Muscle layer of colon (tissue), 2 donors: ENCODE measurements around the gene RBP3.

Experiments used
- H3K27ac ChIP-seq: one replicate; pipeline ENCODE4 v1.7.0; 2013; ENCODE audit warnings: low read depth, mild to moderate bottlenecking, low read length, moderate library complexity
- H3K27me3 ChIP-seq, 2 donors: one replicate each; pipeline ENCODE4 v1.7.0; 2013; ENCODE audit warnings: low read length in 2 of 2, mild to moderate bottlenecking in 2 of 2; ENCODE audit not compliant: insufficient read depth in 2 of 2, control insufficient read depth in 1 of 2
- H3K36me3 ChIP-seq: one replicate; pipeline ENCODE4 v1.7.0; 2013; ENCODE audit warnings: mild to moderate bottlenecking, low read length; ENCODE audit not compliant: insufficient read depth
- H3K4me1 ChIP-seq: one replicate; pipeline ENCODE4 v1.7.0; 2013; ENCODE audit warnings: mild to moderate bottlenecking, low read length; ENCODE audit not compliant: insufficient read depth
- H3K4me3 ChIP-seq, 2 donors: one replicate each; pipeline ENCODE4 v1.7.0; 2013; ENCODE audit warnings: low read length in 2 of 2, low read depth in 1 of 2, mild to moderate bottlenecking in 1 of 2, moderate library complexity in 1 of 2
- H3K9ac ChIP-seq: one replicate; pipeline ENCODE4 v1.7.0; 2013; ENCODE audit warnings: low read length
- H3K9me3 ChIP-seq: one replicate; pipeline ENCODE4 v1.7.0; 2013; ENCODE audit warnings: mild to moderate bottlenecking, low read length
- donor health status: abdominal sarcoma.
- donor health status: Adenocarcinoma of cecum.

Gene RBP3

GRCh38 chr10:47348138-47348651, at the start of gene RBP3:
TSS of gene RBP3 (plus strand) at chr10:47348363. CDS start at chr10:47348485, 122 bp downstream.
- H3K27me3 ChIP-seq: no peaks in the 10 kb centered on the region
- H3K4me3 ChIP-seq: no peak within 1 kb of the TSS
- no peaks in the 10 kb centered on the region for H3K4me1 ChIP-seq
- no peak within 1 kb of the TSS for H3K9ac ChIP-seq
- no peaks in the 10 kb centered on the region for H3K36me3 ChIP-seq
- no peaks in the 10 kb centered on the region for H3K9me3 ChIP-seq
- H3K27ac ChIP-seq: no peak within 1 kb of the TSS

GRCh38 chr10:47298715-47299114, 49.4 kb upstream of the RBP3 start:
- no peak overlapping the region for H3K27ac ChIP-seq
- H3K9me3 ChIP-seq: no peaks in the 10 kb centered on the region
- peaks cover 0 to 31% of the 10 kb centered on the region in 2 donors for H3K27me3 ChIP-seq
- no peak overlapping the region for H3K4me3 ChIP-seq
- H3K36me3 ChIP-seq: no peaks in the 10 kb centered on the region
- peaks cover 4% of the 10 kb centered on the region for H3K4me1 ChIP-seq
- no peak overlapping the region for H3K9ac ChIP-seq

GRCh38 chr10:47299611-47300428, 48.3 kb upstream of the RBP3 start, which contains the start of gene GDF10:
TSS of gene GDF10 (plus strand) at chr10:47300197. CDS start at chr10:47300652, 455 bp downstream.
- Histone ChIP-seq H3K36me3 (no peaks in the 10 kb centered on the region), H3K4me3 (no peak within 1 kb of the TSS), H3K27me3 (peaks cover 0 to 31% of the 10 kb centered on the region in 2 donors), H3K9me3 (no peaks in the 10 kb centered on the region), H3K27ac (no peak within 1 kb of the TSS), H3K4me1 (peaks cover 4% of the 10 kb centered on the region), H3K9ac (no peak within 1 kb of the TSS)

DNA sequence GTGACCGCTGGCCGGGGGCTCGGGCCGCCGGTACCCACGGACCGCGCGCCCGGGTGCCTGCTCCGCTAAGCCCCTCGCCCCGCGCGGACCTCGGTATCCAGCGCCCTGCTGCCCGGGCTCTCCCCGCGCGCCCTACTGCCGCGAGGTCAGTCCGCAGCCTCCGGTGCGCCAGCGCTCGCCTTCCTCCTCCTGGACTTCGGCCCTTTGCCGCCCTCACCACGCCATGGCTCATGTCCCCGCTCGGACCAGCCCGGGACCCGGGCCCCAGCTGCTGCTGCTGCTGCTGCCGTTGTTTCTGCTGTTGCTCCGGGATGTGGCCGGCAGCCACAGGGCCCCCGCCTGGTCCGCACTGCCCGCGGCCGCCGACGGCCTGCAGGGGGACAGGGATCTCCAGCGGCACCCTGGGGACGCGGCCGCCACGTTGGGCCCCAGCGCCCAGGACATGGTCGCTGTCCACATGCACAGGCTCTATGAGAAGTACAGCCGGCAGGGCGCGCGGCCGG, 47.7 kb upstream of the RBP3 start:
- peaks cover 0 to 31% of the 10 kb centered on the region in 2 donors for H3K27me3 ChIP-seq
- H3K4me3 ChIP-seq: no peak overlapping the region
- H3K36me3 ChIP-seq: no peaks in the 10 kb centered on the region
- no peak overlapping the region for H3K9ac ChIP-seq
- peaks cover 4% of the 10 kb centered on the region for H3K4me1 ChIP-seq
- no peak overlapping the region for H3K27ac ChIP-seq
- no peaks in the 10 kb centered on the region for H3K9me3 ChIP-seq

DNA sequence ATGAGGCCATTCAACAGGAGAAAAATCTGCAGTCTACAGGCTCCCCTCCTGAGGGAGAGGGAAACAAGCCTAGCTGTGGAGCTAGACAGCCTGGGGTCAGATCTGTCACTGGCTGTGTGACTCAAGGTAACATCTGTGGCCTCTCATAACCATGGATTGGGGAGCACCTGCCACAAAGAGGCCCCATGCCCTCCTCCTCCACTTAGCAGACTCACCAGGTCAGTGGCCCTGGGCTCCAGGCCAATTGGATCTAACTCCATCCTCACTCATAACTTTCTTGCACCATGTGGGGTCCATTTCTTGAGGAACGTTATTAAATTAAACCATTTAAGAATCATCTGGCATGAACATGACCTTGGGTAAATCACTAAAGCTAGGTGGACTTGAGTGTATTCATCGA, 46.3 kb upstream of the RBP3 start:
- no peak overlapping the region for H3K9ac ChIP-seq

GRCh38 chr10:47303105-47303504, 45.1 kb upstream of the RBP3 start:
- no peak overlapping the region for H3K9ac ChIP-seq
- H3K4me1 ChIP-seq: peaks cover 4% of the 10 kb centered on the region
- H3K36me3 ChIP-seq: no peaks in the 10 kb centered on the region
- H3K27ac ChIP-seq: no peak overlapping the region
- peaks cover 0 to 31% of the 10 kb centered on the region in 2 donors for H3K27me3 ChIP-seq
- H3K9me3 ChIP-seq: no peaks in the 10 kb centered on the region
- no peak overlapping the region for H3K4me3 ChIP-seq

More for the DNA sequence above, 46.3 kb upstream of the RBP3 start:
- Histone ChIP-seq H3K36me3 (no peaks in the 10 kb centered on the region), H3K27me3 (peaks cover 0 to 31% of the 10 kb centered on the region in 2 donors), H3K4me3 (no peak overlapping the region), H3K27ac (no peak overlapping the region), H3K9me3 (no peaks in the 10 kb centered on the region), H3K4me1 (peaks cover 4% of the 10 kb centered on the region)

- H3K4me3 ChIP-seq: no peak overlapping the region
- H3K9ac ChIP-seq: no peak overlapping the region
- no peaks in the 10 kb centered on the region for H3K9me3 ChIP-seq
- peaks cover 0 to 31% of the 10 kb centered on the region in 2 donors for H3K27me3 ChIP-seq
- no peaks in the 10 kb centered on the region for H3K36me3 ChIP-seq
- H3K4me1 ChIP-seq: peaks cover 4% of the 10 kb centered on the region
- H3K27ac ChIP-seq: no peak overlapping the region
Measured at GRCh38 chr10:47303866-47304265, 44.3 kb upstream of the RBP3 start.

- no peak overlapping the region for H3K27ac ChIP-seq
- H3K27me3 ChIP-seq: peaks cover 0 to 22% of the 10 kb centered on the region in 2 donors
- H3K4me3 ChIP-seq: no peak overlapping the region
- H3K36me3 ChIP-seq: no peaks in the 10 kb centered on the region
- H3K9me3 ChIP-seq: no peaks in the 10 kb centered on the region
- peaks cover 3% of the 10 kb centered on the region for H3K4me1 ChIP-seq
- H3K9ac ChIP-seq: no peak overlapping the region
Measured at GRCh38 chr10:47305566-47305965, 42.6 kb upstream of the RBP3 start.

GRCh38 chr10:47306387-47307210, 41.6 kb upstream of the RBP3 start:
- Histone ChIP-seq H3K4me3 (no peak overlapping the region), H3K27ac (no peak overlapping the region), H3K4me1 (no peaks in the 10 kb centered on the region), H3K27me3 (peaks cover 0 to 12% of the 10 kb centered on the region in 2 donors), H3K36me3 (no peaks in the 10 kb centered on the region), H3K9ac (no peak overlapping the region), H3K9me3 (no peaks in the 10 kb centered on the region)

GRCh38 chr10:47307381-47307780, 40.8 kb upstream of the RBP3 start:
- H3K4me3 ChIP-seq: no peak overlapping the region
- H3K27me3 ChIP-seq: peaks cover 0 to 7% of the 10 kb centered on the region in 2 donors
- H3K27ac ChIP-seq: no peak overlapping the region
- H3K9me3 ChIP-seq: no peaks in the 10 kb centered on the region
- H3K9ac ChIP-seq: no peak overlapping the region
- H3K36me3 ChIP-seq: no peaks in the 10 kb centered on the region
- no peaks in the 10 kb centered on the region for H3K4me1 ChIP-seq

- Histone ChIP-seq H3K9me3 (no peaks in the 10 kb centered on the region), H3K9ac (no peak overlapping the region), H3K27me3 (no peaks in the 10 kb centered on the region), H3K27ac (no peak overlapping the region), H3K4me3 (no peak overlapping the region), H3K36me3 (no peaks in the 10 kb centered on the region), H3K4me1 (no peaks in the 10 kb centered on the region)
Measured at GRCh38 chr10:47308775-47309174, 39.4 kb upstream of the RBP3 start.
